Glutamatergic neuron (in vitro differentiated cells): Measurements from ENCODE around the gene CRHR1. TPM values are rescaled to one million over a fixed set of nuclear protein-coding genes. Genes with fewer than 3 reads are reported as not detected.
"Not testable (repeated sequence)": the region's sequence is repeated elsewhere in the genome, so short reads cannot be mapped to it uniquely, and the experiment has no call there.

Experiments used
- DNase-seq: peaks from one replicate; pipeline ENCODE4 v3.0.0; 2022
- H3K27ac Mint-ChIP-seq: one replicate; pipeline ENCODE4 v1.8.0; 2020; ENCODE audit warnings: mild to moderate bottlenecking, mixed read lengths, inconsistent platforms; ENCODE audit not compliant: unreplicated experiment
- H3K27me3 Mint-ChIP-seq: one replicate; pipeline ENCODE4 v1.8.0; 2020; ENCODE audit warnings: mild to moderate bottlenecking, moderate library complexity, mixed read lengths, inconsistent platforms; ENCODE audit not compliant: unreplicated experiment
- H3K36me3 Mint-ChIP-seq: one replicate; pipeline ENCODE4 v1.8.0; 2020; ENCODE audit warnings: mild to moderate bottlenecking, mixed read lengths, inconsistent platforms; ENCODE audit not compliant: unreplicated experiment
- H3K4me1 Mint-ChIP-seq: one replicate; pipeline ENCODE4 v1.8.0; 2020; ENCODE audit warnings: mild to moderate bottlenecking, low read depth, mixed read lengths, inconsistent platforms; ENCODE audit not compliant: unreplicated experiment
- H3K4me3 Mint-ChIP-seq: one replicate; pipeline ENCODE4 v1.8.0; 2020; ENCODE audit warnings: mild to moderate bottlenecking, mixed read lengths, inconsistent platforms; ENCODE audit not compliant: unreplicated experiment
- H3K9me3 Mint-ChIP-seq: one replicate; pipeline ENCODE4 v1.8.0; 2020; ENCODE audit warnings: mild to moderate bottlenecking, moderate library complexity, mixed read lengths, inconsistent platforms; ENCODE audit not compliant: unreplicated experiment
- total RNA-seq: library from RNA; stranded (reverse); fragmentation: NEBNext Ultra II Directional; extraction: Animal tissue kit (Norgen Biotek cat#: 25700); gene quantifications from one replicate; pipeline ENCODE4 v1.2.1, GENCODE V29; 2021; ENCODE audit not compliant: unreplicated experiment
- TF ChIP-seq, protein P1 (sequence below): fragments of 200-600 bp; sonication (generic); IDR thresholded peaks from one replicate; pipeline ENCODE4 v1.5.0; 2021; ENCODE audit not compliant: partially characterized antibody, unreplicated experiment

The CRHR1 gene
- total RNA-seq, 1 donor from 2014 or later, result 0.71 TPM

DNA sequence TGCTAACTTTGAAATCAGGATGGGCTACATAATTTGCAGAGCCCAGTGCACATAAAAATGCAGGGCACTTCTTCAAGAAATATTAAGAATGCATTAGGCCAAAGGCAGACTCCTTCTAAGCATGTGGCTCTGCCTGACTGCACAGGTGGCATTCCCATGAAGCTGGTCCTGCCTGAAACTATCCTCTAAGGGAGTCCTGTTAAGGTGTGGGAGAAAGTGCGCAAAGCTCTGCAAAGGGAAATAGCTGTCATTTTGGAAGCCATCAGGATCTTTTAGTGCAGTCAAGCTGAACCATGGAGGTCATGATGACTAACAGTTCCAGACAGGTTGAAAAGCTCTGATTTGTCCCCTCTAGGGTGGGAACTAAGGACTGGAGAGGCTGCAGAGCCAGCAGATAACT lies 41.9 kb upstream of the CRHR1 start:
- H3K27me3 Mint-ChIP-seq, result peaks cover 2% of the 10 kb centered on the region
- H3K27ac Mint-ChIP-seq, result no peak overlapping the region
- H3K9me3 Mint-ChIP-seq, result no peaks in the 10 kb centered on the region
- TF ChIP-seq, protein P1, sequence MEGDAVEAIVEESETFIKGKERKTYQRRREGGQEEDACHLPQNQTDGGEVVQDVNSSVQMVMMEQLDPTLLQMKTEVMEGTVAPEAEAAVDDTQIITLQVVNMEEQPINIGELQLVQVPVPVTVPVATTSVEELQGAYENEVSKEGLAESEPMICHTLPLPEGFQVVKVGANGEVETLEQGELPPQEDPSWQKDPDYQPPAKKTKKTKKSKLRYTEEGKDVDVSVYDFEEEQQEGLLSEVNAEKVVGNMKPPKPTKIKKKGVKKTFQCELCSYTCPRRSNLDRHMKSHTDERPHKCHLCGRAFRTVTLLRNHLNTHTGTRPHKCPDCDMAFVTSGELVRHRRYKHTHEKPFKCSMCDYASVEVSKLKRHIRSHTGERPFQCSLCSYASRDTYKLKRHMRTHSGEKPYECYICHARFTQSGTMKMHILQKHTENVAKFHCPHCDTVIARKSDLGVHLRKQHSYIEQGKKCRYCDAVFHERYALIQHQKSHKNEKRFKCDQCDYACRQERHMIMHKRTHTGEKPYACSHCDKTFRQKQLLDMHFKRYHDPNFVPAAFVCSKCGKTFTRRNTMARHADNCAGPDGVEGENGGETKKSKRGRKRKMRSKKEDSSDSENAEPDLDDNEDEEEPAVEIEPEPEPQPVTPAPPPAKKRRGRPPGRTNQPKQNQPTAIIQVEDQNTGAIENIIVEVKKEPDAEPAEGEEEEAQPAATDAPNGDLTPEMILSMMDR, result no peak
- no peak overlapping the region for H3K4me3 Mint-ChIP-seq
- H3K36me3 Mint-ChIP-seq, result no peaks in the 10 kb centered on the region
- peaks cover 2% of the 10 kb centered on the region for H3K4me1 Mint-ChIP-seq
- DNase-seq, result no peak

DNA sequence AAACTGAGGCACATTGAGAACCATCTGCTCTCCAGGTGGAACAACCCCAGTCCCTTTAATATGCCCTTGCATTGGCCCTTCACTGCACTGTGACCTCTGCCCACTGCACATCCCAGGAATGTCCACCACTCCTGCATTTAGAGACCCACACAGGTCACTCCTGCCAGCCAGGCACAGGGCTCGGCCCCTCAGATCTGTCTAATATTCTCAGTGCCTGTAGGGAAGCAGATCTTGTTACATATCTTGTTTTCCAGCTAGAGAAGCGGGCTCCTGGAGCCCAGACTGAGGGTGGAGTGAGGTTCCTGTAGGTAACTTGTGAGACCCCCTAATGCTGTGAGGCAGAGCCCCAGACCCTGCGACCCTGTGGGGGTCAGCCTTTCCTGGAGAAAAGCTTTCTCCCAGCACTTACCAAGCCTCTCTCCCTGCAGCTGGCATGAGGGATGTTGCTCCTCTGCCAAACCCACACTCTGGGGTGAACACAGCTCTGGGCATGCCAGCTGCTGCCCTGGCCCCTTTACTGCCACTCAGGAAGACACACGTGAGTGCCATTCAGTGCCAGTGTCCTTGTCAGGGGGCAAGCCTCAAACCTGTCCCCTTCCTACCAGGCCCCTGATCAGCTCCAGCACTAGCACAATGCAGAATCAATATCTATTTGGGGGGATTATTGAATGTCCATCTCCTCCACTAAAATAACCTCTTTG lies 40.3 kb upstream of the CRHR1 start:
- Mint-ChIP-seq H3K9me3 (no peaks in the 10 kb centered on the region), H3K4me3 (no peak overlapping the region), H3K36me3 (no peaks in the 10 kb centered on the region), H3K4me1 (peaks cover 2% of the 10 kb centered on the region), H3K27ac (no peak overlapping the region), H3K27me3 (peaks cover 2% of the 10 kb centered on the region)
- no peak for DNase-seq
- TF ChIP-seq, protein P1, result no peak

DNA sequence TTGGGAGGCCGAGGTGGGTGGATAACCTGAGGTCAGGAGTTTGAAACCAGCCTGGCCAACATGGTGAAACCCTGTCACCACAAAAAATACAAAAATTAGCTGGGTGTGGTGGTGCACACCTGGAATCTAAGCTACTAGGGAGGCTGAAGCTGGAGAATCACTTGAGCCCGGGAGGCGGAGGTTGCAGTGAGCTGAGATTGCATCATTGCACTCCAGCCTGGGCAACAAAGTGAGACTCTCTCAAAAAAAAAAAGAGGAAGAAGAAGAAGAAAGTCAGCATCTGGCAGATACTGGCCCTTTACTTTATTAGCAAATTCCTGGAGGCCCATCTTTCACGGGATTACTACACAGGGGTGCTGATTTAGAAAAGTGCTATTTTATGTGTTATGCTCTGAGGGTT lies 39.3 kb upstream of the CRHR1 start:
- H3K4me3 Mint-ChIP-seq, H3K27me3 Mint-ChIP-seq, DNase-seq, H3K36me3 Mint-ChIP-seq, H3K4me1 Mint-ChIP-seq, H3K9me3 Mint-ChIP-seq, H3K27ac Mint-ChIP-seq: not testable (repeated sequence)

DNA sequence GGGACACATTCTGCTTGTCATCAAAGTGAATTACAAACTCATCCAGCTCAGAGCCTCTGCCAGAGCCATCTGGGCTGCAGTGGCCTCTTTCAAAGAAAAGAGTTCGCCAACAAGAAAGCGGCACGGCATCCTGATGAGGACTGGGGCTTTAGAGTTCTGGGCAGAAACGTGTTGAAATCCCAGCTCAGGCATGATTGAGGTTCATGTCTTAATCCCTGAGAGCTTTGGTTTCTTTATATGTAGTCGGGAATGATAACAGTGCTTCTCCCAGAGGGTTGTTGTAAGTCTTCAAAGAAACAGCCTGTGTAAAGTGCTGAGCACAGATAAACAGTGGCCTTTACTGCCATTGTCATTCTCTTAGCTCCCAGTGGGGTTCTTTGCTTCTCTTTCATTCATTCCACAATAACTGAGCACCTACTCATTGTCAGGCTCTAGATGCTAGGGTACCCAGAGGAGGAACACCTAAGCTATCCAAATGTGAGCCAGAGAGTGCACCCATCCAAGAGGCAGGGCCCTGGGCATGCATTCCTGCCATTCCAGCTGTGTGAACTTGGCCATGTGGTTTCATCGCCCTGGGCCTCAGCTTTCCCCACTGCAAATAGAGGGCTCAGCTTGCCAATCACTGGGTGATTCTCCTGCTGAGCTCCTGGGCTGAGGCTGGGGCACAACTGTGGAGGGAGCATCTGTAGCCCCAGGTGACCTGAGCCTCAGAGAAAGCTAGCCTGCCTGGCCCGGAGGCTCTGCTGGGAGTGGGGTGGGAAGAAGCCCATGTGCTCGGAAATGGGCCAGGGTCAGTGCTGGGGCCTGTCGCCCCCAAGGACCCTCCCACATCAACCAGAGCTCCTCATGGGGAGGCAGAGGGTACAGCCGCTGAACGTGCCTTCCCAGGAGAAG lies 38.3 kb upstream of the CRHR1 start:
- no peak for DNase-seq
- TF ChIP-seq, protein P1, result no peak
- Mint-ChIP-seq H3K27me3 (peaks cover 2% of the 10 kb centered on the region), H3K4me3 (no peak overlapping the region), H3K9me3 (peaks cover 4% of the 10 kb centered on the region), H3K27ac (no peak overlapping the region), H3K36me3 (no peaks in the 10 kb centered on the region), H3K4me1 (peaks cover 9% of the 10 kb centered on the region)

DNA sequence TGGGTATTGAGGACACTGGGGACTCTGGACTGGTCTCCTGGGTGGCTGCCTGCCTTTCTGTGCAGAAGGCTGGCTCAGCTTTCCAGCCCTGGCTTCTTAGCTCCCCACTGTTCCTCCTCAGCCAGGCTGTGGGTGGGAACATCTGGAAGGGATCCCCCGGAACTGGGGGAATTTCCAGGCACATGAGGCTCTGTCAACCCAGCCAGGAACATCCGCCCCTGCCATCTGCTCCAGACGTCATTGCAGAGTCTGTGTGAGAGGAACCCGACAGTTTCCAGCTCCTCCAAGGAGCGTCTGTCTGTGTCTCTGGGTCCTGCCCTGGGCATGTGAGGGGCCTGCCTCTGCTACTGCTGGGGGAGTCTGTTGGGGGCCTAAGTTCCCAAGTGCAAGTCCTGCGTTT lies 36.2 kb upstream of the CRHR1 start:
- peaks cover 9% of the 10 kb centered on the region for H3K4me1 Mint-ChIP-seq

More for the DNA sequence above, 36.2 kb upstream of the CRHR1 start:
- Mint-ChIP-seq H3K27ac (no peak overlapping the region), H3K9me3 (peaks cover 4% of the 10 kb centered on the region), H3K4me3 (no peak overlapping the region), H3K36me3 (no peaks in the 10 kb centered on the region), H3K27me3 (no peaks in the 10 kb centered on the region)
- TF ChIP-seq, protein P1, result no peak
- DNase-seq, result no peak
